Neural cell (in vitro differentiated cells): ENCODE results near the gene OR51V1.
"Not testable (repeated sequence)": the region's sequence is repeated elsewhere in the genome, so short reads cannot be mapped to it uniquely, and the experiment has no call there.

Source experiments
- EZH2 ChIP-seq: fragments of 200-600, 300-800 bp; shearing (Covaris generic), sonication (generic); IDR thresholded peaks from 2 replicates; pipeline ENCODE4 v1.6.1; 2014; ENCODE audit warnings: antibody characterized with exemption, low read length, borderline replicate concordance, mild to moderate bottlenecking; ENCODE audit not compliant: insufficient read depth, poor library complexity, severe bottlenecking
- TF ChIP-seq, protein P1 (sequence below): IDR thresholded peaks from 2 replicates; pipeline ENCODE4 v1.6.1; 2012; ENCODE audit warnings: borderline replicate concordance
- TF ChIP-seq, protein P2 (sequence below): fragments of 450-650 bp; IDR thresholded peaks from 2 replicates; pipeline ENCODE4 v1.5.1; 2014; ENCODE audit warnings: antibody characterized with exemption, mild to moderate bottlenecking, moderate library complexity; ENCODE audit not compliant: poor library complexity, severe bottlenecking

DNA sequence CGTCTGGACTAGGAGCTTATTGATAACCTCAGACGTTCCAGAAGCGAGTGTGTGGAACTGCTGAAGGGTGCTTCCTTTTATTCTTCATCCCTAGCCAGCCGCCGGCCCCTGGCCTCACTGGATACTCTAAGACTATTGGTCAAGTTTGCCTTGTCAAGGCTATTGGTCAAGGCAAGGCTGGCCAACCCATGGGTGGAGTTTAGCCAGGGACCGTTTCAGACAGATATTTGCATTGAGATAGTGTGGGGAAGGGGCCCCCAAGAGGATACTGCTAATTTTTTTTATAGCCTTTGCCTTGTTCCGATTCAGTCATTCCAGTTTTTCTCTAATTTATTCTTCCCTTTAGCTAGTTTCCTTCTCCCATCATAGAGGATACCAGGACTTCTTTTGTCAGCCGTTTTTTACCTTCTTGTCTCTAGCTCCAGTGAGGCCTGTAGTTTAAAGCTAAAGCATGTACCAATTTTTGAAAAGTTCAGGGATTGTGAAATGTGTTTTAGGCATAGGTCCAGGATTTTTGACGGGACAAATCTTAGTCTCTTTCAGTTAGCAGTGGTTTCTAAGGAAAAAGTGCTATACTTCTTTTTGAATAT lies 49.4 kb upstream of the OR51V1 start, which contains the start of gene HBG1:
- TF ChIP-seq, protein P1, sequence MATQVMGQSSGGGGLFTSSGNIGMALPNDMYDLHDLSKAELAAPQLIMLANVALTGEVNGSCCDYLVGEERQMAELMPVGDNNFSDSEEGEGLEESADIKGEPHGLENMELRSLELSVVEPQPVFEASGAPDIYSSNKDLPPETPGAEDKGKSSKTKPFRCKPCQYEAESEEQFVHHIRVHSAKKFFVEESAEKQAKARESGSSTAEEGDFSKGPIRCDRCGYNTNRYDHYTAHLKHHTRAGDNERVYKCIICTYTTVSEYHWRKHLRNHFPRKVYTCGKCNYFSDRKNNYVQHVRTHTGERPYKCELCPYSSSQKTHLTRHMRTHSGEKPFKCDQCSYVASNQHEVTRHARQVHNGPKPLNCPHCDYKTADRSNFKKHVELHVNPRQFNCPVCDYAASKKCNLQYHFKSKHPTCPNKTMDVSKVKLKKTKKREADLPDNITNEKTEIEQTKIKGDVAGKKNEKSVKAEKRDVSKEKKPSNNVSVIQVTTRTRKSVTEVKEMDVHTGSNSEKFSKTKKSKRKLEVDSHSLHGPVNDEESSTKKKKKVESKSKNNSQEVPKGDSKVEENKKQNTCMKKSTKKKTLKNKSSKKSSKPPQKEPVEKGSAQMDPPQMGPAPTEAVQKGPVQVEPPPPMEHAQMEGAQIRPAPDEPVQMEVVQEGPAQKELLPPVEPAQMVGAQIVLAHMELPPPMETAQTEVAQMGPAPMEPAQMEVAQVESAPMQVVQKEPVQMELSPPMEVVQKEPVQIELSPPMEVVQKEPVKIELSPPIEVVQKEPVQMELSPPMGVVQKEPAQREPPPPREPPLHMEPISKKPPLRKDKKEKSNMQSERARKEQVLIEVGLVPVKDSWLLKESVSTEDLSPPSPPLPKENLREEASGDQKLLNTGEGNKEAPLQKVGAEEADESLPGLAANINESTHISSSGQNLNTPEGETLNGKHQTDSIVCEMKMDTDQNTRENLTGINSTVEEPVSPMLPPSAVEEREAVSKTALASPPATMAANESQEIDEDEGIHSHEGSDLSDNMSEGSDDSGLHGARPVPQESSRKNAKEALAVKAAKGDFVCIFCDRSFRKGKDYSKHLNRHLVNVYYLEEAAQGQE, result not testable (repeated sequence)
- TF ChIP-seq, protein P2, sequence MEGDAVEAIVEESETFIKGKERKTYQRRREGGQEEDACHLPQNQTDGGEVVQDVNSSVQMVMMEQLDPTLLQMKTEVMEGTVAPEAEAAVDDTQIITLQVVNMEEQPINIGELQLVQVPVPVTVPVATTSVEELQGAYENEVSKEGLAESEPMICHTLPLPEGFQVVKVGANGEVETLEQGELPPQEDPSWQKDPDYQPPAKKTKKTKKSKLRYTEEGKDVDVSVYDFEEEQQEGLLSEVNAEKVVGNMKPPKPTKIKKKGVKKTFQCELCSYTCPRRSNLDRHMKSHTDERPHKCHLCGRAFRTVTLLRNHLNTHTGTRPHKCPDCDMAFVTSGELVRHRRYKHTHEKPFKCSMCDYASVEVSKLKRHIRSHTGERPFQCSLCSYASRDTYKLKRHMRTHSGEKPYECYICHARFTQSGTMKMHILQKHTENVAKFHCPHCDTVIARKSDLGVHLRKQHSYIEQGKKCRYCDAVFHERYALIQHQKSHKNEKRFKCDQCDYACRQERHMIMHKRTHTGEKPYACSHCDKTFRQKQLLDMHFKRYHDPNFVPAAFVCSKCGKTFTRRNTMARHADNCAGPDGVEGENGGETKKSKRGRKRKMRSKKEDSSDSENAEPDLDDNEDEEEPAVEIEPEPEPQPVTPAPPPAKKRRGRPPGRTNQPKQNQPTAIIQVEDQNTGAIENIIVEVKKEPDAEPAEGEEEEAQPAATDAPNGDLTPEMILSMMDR, result not testable (repeated sequence)
- not testable (repeated sequence) for TF ChIP-seq EZH2
